Immature natural killer cell (primary cell): ENCODE data around the gene HOXD9. TPM values are rescaled to one million over a fixed set of nuclear protein-coding genes. Genes with fewer than 3 reads are reported as not detected.

Experiments
- DNase-seq, 3 donors: peaks; one replicate each; pipeline ENCODE4 v3.0.0; 2022; ENCODE audit warnings: mixed read lengths in 1 of 3
- H3K27ac Mint-ChIP-seq, 6 donors: one replicate each; pipeline ENCODE4 v1.8.0; 2020; ENCODE audit warnings: mixed read lengths in 6 of 6, mild to moderate bottlenecking in 5 of 6, inconsistent platforms in 4 of 6, moderate library complexity in 3 of 6
- H3K27me3 Mint-ChIP-seq, 3 donors: one replicate each; pipeline ENCODE4 v1.8.0; 2020 to 2021; ENCODE audit warnings: low read depth in 3 of 3, mild to moderate bottlenecking in 3 of 3, mixed read lengths in 3 of 3, moderate library complexity in 3 of 3, inconsistent platforms in 1 of 3
- H3K36me3 Mint-ChIP-seq, 3 donors: one replicate each; pipeline ENCODE4 v1.8.0; 2020; ENCODE audit warnings: mixed read lengths in 3 of 3, inconsistent platforms in 2 of 3, mild to moderate bottlenecking in 2 of 3
- H3K4me1 Mint-ChIP-seq, 2 donors: one replicate each; pipeline ENCODE4 v1.8.0; 2020; ENCODE audit warnings: inconsistent platforms in 2 of 2, mild to moderate bottlenecking in 2 of 2, mixed read lengths in 2 of 2, moderate library complexity in 1 of 2
- H3K4me3 Mint-ChIP-seq, 5 donors: one replicate each; pipeline ENCODE4 v1.8.0; 2020; ENCODE audit warnings: mild to moderate bottlenecking in 5 of 5, mixed read lengths in 5 of 5, inconsistent platforms in 3 of 5, moderate library complexity in 3 of 5
- H3K9me3 Mint-ChIP-seq, 6 donors: one replicate each; pipeline ENCODE4 v1.8.0; 2020; ENCODE audit warnings: mild to moderate bottlenecking in 6 of 6, mixed read lengths in 6 of 6, inconsistent platforms in 4 of 6, moderate library complexity in 3 of 6
- polyA plus RNA-seq, 3 donors: library from polyadenylated mRNA; unstranded; fragments of 300-500 nt; fragmentation: Illumina TruSeq; gene quantifications; one replicate each; pipeline ENCODE4 v1.2.3, GENCODE V29; 2021

Gene HOXD9
- polyA plus RNA-seq, 3 donors from 2014 or later = not detected

- Mint-ChIP-seq H3K27me3 (peaks cover 55 to 65% (median 62%) of the 10 kb centered on the region in 3 donors), H3K4me1 (peaks cover 13 to 17% of the 10 kb centered on the region in 2 donors), H3K27ac (no peak overlapping the region), H3K9me3 (peaks cover 0 to 10% (median 0%) of the 10 kb centered on the region in 6 donors), H3K36me3 (peaks cover 0 to 9% (median 0%) of the 10 kb centered on the region in 3 donors), H3K4me3 (no peak overlapping the region)
- DNase-seq = no peak
Observed at GRCh38 chr2:176104316-176105077, 18.0 kb upstream of the HOXD9 start.

DNA sequence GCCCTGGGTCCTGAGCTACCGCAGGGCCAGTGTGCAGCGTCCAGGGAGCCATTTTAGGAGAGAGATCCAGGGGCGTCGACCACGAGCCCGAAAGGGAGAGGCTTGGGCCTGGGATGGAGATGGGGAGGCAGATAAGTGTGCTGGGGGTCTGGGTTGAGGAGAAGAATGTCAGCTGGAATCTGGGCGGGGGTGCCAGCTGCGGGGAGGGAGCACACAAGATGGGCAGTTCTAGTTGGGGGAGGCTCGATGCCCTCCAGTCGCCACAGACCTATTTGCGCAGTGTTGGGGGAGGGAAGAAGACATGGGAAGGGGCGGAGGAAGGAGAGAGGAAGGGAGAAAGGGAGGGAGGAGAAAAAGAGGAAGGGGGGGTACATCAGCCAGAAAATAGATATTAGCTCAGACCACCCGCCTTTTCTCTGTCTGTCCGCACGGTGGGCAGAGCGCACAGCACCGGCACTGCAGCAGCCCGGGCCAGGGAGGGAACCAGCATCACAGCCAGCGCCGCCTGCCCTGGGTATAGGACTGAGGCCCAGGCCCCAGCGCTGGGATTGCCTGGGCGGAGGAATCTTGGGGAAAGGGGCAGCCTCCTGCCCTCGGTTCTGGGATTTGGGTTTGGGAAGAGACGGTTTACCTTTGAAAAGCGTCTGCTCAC lies 17.3 kb upstream of the HOXD9 start:
- H3K27me3 Mint-ChIP-seq = peaks cover 60 to 69% (median 69%) of the 10 kb centered on the region in 3 donors
- peaks cover 13 to 19% of the 10 kb centered on the region in 2 donors for H3K4me1 Mint-ChIP-seq
- DNase-seq = no peak
- H3K4me3 Mint-ChIP-seq = no peak overlapping the region
- no peak overlapping the region for H3K27ac Mint-ChIP-seq
- peaks cover 0 to 17% (median 0%) of the 10 kb centered on the region in 6 donors for H3K9me3 Mint-ChIP-seq
- peaks cover 0 to 10% (median 0%) of the 10 kb centered on the region in 3 donors for H3K36me3 Mint-ChIP-seq

DNA sequence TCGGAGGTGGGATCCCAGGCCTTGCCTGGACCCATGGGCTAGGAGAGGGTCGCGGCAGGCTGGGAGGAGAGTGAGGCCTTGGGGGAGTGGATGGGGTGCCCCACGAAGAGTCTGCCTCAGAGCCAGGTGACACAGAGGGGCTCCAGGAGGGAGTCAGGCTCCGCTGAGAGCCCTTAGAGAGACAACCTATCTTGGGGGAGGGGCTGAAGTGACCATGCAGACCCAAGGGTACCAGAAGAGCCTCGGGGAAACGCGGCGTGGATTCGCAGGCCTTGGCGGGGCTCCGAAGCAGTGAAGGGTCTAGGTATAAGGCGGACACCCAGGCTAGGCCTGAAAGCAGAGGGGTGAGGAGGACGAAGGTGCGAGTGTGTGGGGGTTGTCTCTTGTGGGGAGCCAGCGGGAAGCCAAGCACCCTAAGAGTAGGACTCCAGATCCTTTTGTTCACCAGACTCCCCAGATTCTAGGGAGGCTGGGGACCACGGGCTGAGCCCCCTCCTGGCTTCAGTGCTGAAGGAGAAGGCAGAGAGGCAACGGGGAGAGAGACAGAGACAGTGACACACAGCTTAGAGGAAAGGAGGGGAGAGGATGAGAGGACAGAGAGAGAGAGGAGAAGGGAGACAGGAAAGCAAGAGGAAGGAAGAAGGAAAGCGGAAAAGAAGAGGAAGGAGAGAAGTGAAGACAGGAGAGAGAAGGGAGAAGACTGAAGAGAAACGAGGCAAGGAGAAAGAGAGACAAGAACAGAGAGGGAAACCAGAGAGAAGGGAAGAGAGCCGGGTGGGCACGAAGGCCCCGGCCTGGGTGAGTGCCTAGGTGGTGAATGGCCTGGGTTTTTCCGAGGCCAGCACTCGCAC lies 16.6 kb upstream of the HOXD9 start:
- DNase-seq = no peak
- Mint-ChIP-seq H3K27me3 (peaks cover 62 to 70% (median 68%) of the 10 kb centered on the region in 3 donors), H3K4me3 (peak overlapping the region in 4 of 5 donors; percentile 12 to 85 (median 32)), H3K27ac (peak overlapping the region in 2 of 6 donors; percentile 31 to 39), H3K4me1 (peaks cover 13 to 19% of the 10 kb centered on the region in 2 donors), H3K9me3 (peaks cover 0 to 17% (median under 1%) of the 10 kb centered on the region in 6 donors), H3K36me3 (peaks cover 0 to 10% (median 0%) of the 10 kb centered on the region in 3 donors)

DNA sequence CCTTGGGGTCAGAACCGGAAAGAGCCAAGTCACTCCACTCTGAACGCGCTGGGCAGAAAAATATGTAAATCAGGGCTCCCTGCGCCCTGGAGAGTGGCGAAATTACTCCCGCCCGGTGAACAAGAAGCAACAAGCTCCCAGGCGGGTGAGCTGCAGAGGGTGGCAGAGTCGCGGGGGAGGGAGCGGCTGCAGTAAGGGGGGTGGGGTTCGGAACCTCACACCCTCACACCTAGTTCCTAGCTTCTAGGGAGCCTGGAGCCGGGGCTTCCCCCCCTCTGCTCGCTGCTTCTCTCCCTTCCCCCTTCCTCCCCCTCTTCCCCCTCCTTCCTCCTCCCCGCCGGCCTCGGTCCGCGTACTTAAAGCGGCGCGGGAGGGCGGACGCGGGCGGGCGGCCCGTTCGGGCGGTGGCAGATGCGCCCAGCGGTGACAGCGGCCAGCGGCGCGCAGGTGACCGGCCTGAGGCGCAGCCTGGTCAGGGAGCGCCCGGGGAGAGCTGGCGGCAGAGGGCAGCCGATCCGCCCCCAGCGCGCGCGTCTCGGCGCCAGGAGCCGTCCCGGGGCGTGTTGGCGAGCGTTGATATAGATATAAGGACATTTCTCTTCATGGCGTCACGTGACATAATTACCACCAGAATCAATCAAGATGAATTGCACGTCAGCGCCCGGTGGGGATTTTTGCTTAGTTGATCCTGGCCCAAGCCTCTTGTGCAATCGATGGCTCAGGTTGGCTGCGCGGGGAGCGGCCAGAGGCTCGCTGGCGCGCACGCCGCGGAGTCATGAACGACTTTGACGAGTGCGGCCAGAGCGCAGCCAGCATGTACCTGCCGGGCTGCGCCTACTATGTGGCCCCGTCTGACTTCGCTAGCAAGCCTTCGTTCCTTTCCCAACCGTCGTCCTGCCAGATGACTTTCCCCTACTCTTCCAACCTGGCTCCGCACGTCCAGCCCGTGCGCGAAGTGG lies 15.7 kb upstream of the HOXD9 start, which contains the start of gene HOXD11:
Gene HOXD11 (plus strand): TSS at position 700 of the 959 bp plus-strand sequence. CDS start 76 bp downstream, at position 776.
- peaks cover 0 to 17% (median under 1%) of the 10 kb centered on the region in 6 donors for H3K9me3 Mint-ChIP-seq
- peaks cover 62 to 73% (median 71%) of the 10 kb centered on the region in 3 donors for H3K27me3 Mint-ChIP-seq
- no peak for DNase-seq
- peaks cover 0 to 10% (median 0%) of the 10 kb centered on the region in 3 donors for H3K36me3 Mint-ChIP-seq
- peak within 1 kb of the TSS in 4 of 5 donors; percentile 21 to 85 (median 32) for H3K4me3 Mint-ChIP-seq
- peaks cover 13 to 19% of the 10 kb centered on the region in 2 donors for H3K4me1 Mint-ChIP-seq
- peak within 1 kb of the TSS in 2 of 6 donors; percentile 31 to 39 for H3K27ac Mint-ChIP-seq

- H3K4me1 Mint-ChIP-seq = peaks cover 13 to 19% of the 10 kb centered on the region in 2 donors
- H3K9me3 Mint-ChIP-seq = peaks cover 0 to 17% (median under 1%) of the 10 kb centered on the region in 6 donors
- H3K27ac Mint-ChIP-seq = no peak overlapping the region
- no peak overlapping the region for H3K4me3 Mint-ChIP-seq
- DNase-seq = no peak
- H3K27me3 Mint-ChIP-seq = peaks cover 57 to 82% (median 71%) of the 10 kb centered on the region in 3 donors
- H3K36me3 Mint-ChIP-seq = peaks cover 0 to 10% (median 0%) of the 10 kb centered on the region in 3 donors
Observed at GRCh38 chr2:176107731-176108181, 14.8 kb upstream of the HOXD9 start.

DNA sequence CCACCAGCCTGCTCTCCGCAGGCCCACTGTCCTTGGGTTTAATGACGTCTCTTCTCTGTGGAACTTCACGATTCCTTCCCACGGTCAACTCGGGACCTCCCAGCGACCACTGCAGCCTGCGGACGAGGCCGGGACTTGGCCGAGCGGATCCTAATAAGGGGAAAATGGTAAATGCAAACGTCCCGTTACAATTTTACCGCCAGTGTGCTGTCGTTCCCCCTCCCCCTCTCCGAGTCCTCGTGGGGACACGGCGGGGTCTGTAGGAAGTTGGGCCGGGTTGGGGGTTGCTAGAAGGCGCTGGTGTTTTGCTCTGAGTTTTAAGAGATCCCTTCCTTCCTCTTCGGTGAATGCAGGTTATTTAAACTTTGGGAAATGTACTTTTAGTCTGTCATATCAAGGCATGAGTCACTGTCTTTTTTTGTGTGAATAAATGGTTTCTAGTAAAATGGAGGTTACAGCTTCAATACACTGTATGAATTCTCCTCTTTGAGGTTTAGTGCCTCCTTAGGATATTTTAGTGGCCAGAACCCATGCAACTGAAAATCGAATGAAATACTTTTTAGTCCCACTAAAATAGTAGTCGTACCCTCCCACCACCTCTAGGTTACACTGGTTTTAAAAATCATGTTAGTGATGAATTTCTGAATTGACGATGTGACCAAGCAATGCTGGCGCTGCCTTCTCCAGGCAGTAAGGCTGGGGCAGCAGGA lies 13.2 kb upstream of the HOXD9 start:
- Mint-ChIP-seq H3K36me3 (peaks cover 0 to 10% (median 0%) of the 10 kb centered on the region in 3 donors), H3K4me3 (peak overlapping the region in 2 of 5 donors; percentile 34 to 50), H3K27ac (peak overlapping the region in 1 of 6 donors; percentile 47), H3K4me1 (peaks cover 13 to 19% of the 10 kb centered on the region in 2 donors), H3K9me3 (peaks cover 0 to 17% (median under 1%) of the 10 kb centered on the region in 6 donors), H3K27me3 (peaks cover 56 to 84% (median 76%) of the 10 kb centered on the region in 3 donors)
- DNase-seq = no peak

DNA sequence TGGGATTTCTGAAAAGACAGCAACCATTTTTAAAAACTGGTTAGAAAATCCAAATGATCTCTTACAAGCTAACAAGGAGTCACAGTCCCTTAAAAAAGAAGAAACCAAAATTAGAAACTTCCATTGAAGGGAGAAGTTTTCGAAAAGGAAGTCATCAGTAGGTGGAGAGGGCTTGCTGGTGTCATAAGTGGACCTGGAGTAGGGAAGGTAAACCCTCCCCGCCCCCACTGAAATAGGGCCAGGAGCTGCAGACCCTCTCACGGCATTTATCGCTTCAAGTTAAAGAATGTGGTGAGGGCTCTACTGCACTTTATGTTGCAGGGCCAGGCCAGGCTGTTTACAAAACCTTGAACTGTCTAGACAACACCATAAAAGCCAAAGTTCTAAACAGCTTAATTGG lies 12.6 kb upstream of the HOXD9 start:
- H3K9me3 Mint-ChIP-seq = peaks cover 0 to 17% (median under 1%) of the 10 kb centered on the region in 6 donors
- DNase-seq = no peak
- peaks cover 0 to 10% (median 0%) of the 10 kb centered on the region in 3 donors for H3K36me3 Mint-ChIP-seq
- no peak overlapping the region for H3K4me3 Mint-ChIP-seq
- H3K27ac Mint-ChIP-seq = peak overlapping the region in 1 of 6 donors; percentile 47
- peaks cover 52 to 81% (median 81%) of the 10 kb centered on the region in 3 donors for H3K27me3 Mint-ChIP-seq
- peaks cover 13 to 19% of the 10 kb centered on the region in 2 donors for H3K4me1 Mint-ChIP-seq

DNA sequence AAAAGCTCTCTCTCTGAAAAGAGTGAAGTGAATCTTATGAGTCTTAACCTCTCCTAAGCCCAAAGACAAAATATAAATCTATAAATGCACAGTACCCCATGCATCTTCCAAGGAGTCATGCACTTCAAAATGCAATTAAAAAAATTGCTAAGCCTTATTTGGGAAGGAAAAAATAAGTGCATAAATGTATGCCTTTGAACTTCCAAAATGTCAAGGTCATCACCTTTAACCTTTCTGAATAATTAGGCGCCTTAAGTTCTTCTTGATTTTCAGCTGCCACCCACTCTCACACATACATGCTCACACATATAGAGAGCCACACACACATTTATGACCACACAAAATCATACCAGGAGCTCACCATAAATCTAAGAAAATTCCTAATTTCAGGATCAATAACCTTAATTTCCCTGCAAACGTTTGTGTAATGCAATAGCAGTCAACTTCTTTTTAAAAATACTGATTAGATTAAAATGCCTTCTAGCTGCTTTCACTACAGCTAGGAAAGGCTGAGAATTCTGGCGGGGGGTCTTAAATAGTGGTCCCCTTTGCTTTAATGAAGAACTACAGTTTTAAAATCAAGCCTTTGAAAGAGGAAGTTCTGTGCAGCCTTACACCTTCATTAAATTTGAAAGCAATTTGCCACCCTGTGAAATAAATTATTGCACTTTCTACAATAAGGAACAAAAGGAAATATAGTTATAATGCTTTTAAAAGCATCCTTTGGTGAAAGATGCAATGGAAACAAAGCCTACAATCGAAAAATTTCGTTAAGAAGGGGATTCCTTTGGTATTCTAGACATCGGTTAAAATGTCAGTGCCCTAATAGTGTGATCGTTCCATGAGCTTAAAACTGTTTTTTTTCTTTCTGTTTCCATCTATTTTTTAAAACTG lies 11.9 kb upstream of the HOXD9 start:
- Mint-ChIP-seq H3K36me3 (peaks cover 0 to 10% (median 0%) of the 10 kb centered on the region in 3 donors), H3K4me3 (no peak overlapping the region), H3K4me1 (peaks cover 13 to 19% of the 10 kb centered on the region in 2 donors), H3K27me3 (peaks cover 47 to 80% (median 79%) of the 10 kb centered on the region in 3 donors), H3K9me3 (peaks cover 0 to 21% (median under 1%) of the 10 kb centered on the region in 6 donors), H3K27ac (peak overlapping the region in 1 of 6 donors; percentile 58)
- DNase-seq = no peak

- Mint-ChIP-seq H3K36me3 (peaks cover 0 to 6% (median 0%) of the 10 kb centered on the region in 3 donors), H3K27me3 (peaks cover 46 to 79% (median 75%) of the 10 kb centered on the region in 3 donors), H3K4me3 (no peak overlapping the region), H3K4me1 (peaks cover 9 to 13% of the 10 kb centered on the region in 2 donors), H3K9me3 (peaks cover 0 to 16% (median under 1%) of the 10 kb centered on the region in 6 donors), H3K27ac (peak overlapping the region in 1 of 6 donors; percentile 58)
- DNase-seq = no peak
Observed at GRCh38 chr2:176111309-176111663, 11.2 kb upstream of the HOXD9 start.

- Mint-ChIP-seq H3K36me3 (peaks cover 0 to 4% (median 2%) of the 10 kb centered on the region in 3 donors), H3K9me3 (peaks cover 0 to 17% (median 2%) of the 10 kb centered on the region in 6 donors), H3K4me1 (peaks cover 7 to 11% of the 10 kb centered on the region in 2 donors), H3K4me3 (no peak overlapping the region), H3K27me3 (peaks cover 46 to 82% (median 75%) of the 10 kb centered on the region in 3 donors), H3K27ac (no peak overlapping the region)
- DNase-seq = no peak
Observed at GRCh38 chr2:176111846-176112374, 10.6 kb upstream of the HOXD9 start.
